ENCODE results near the gene ASTN2. TPM values are rescaled to one million over a fixed set of nuclear protein-coding genes. Genes with fewer than 3 reads are reported as not detected.

Gene ASTN2
- total RNA-seq, 1 donor from 2014 or later = 7.9 TPM

DNA sequence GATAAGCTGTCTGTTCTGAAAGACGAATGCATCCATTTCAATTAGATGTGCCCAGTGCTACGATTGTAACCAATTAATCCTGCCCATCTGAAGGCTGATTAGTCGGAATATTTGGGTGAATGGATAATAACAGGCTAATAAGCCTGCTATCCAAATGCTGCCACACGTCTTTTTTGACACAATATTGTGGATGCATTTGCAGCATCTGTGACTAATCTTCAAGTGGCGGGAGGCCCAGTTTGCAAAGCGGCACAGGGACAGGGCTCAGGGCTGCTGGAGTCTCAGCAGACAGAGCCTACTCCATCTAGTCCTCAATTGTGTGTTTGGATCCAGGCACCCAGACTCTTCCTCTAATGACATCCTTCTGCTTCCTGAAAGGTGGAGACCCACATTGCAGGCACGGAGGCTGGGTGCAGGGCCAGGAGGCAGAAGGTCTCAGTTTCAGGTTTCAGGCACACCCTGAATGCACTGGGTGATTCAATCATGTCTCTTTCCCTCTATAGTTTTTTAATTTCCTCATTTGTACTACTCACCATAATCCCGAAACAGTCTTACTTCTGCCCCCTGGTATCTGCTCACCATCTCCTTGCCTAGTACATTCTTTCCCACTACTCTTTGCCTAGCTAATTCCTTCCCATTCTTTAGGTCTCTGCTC is 169.6 kb downstream of the ASTN2 start:
- peak; percentile 20 for DNase-seq

DNA sequence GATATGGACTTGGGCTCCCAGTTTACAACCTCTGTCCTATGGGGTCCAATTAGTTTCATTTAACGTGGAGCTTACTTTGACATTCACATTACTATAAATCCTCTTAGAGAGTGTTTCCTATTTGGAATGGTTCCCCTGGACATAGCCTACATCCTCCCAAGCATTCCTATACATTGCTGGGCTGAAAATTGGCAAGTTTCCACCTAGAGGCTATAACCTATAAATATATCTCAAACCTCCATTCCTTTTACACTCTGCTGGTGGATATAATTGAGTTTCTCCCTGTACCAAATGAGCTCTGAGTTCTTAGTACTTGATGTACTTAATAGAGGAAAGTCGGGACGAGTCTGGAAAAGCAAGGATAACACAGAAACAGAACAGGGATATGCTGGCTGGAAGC is 172.8 kb downstream of the ASTN2 start:
- peak; percentile 14 for DNase-seq

DNA sequence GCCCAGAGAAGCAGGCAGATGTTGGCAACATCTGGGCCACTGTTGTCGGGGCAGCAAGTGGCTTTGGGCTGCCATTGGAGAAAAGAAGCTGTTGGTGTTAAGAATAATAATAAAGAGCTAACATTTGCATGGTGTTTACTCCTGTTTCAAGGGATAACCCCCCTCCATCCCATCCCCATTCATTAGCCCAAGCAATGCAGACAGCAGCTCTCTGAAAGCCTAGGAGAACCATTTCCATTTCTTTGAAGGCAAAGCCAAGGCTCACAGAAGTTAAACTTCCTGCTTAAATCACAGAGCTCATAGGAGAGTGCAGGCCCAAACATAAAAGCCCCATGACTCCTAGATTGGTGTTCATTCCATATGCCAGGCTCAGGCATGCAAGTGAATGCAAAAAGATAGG is 175.4 kb downstream of the ASTN2 start:
- no peak for DNase-seq

DNA sequence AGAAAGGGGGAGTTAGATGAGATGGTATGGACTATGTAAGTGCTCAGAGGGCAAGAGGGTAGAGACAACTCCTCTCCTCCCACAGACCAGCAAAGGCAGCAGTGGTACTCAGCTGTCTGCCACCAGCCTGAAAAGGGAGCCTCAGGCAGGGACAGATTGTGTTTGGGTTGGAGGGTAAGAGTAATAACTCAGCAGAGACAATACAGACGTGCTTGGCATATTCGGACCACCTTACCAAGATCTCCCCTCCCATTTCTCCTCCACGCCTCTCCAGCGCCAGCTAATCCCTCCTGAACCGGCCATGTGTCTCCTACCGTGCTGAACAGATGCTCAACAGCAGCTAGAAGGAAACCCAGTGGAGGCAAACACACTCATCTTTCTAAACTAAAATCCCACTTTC is 180.8 kb downstream of the ASTN2 start:
- DNase-seq = no peak

DNA sequence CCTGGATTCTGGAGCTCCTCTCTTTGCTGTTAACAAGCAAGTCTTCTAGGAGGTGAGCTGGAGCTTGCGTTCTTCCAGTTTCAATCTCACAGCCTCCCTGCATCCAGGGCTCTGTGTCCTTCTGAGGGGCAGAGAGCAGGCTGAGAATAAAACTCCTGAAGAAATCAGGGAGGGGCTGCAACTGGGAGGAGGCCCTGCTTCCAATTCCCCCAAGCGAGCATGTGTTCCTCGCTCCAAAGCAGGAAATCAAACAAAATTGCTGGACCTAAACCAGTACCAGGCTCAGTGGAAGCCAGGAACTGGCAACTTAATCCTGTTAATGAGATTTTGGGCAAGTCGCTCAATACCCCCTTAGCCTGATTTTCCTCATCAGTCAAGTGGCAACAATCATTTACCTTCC is 181.8 kb downstream of the ASTN2 start:
- no peak for DNase-seq

DNA sequence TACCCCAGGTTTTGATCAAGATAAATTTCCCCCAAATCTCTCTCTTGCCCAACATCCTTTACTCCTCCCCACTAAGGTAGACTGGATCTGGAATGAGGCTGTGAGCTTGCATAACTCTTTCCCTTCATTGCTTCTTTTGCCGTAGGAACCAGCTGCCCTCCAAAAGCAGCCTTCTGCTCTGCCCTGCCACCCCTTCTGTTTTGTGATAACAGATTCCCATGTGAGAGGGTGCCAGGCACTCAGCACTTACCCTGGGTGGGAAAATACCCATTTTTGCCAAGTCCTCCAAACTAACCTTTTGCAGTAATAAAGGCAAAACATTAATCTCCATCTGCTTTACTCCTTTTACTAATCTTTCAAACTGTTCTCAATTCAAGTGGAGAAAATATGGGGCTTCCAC is 182.6 kb downstream of the ASTN2 start:
- DNase-seq = no peak

DNA sequence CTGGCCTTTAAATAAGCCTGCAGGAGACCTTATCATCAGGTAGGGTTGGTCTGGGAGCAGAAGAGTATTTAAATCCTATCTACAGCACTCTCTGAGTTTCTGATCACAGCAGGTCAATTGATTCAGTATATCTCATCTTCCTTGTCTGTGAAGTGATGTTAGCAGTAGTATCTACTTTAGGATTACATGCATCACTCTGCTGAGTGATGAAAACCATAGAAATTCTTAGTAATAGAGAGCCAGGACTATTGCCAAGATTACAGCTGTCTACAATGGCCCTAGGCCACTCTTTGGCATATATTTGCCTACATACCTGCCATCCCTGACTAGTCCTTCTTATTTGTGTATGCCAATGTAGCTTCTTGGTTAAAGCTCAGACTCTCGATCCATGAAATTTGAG is 183.8 kb downstream of the ASTN2 start:
- DNase-seq = no peak

DNA sequence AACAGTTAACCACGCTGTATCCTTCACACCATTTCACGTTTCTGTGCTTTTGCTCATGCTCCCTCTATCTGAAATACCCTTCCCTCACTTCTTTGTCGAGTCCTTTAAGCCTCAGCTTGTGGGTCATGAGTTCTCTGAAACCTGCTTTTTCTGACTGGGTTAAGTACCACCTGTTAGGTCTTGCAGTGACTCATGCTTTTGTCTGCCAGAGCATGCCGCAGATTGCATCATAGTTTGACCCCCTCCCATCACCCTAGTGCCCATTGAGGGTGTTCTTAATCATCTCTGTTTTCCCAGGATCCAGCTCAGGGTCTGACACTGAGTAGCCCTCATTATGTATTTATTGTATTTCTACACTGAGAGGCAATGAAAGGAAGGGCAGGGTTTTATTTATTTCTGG is 190.2 kb downstream of the ASTN2 start:
- DNase-seq = no peak

DNA sequence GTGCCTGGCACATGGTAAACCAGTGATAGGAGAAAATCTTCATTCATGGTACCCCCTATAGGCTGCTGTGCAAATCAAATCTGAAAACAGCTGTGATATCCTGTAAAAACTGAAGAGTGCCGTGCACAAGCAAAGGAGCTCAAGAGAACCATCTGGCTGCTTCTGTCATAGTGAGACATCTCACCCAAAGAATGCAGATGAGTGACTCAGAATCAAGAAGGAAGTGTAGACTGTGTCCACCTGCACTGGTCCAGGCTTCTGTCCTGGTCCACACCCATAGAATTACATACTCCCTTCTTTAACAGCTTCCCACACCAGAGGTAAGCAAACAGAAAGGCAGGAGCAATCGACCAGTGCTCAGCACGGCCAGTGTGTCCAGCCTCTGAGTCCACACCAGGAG is 195.9 kb downstream of the ASTN2 start:
- DNase-seq = no peak

DNA sequence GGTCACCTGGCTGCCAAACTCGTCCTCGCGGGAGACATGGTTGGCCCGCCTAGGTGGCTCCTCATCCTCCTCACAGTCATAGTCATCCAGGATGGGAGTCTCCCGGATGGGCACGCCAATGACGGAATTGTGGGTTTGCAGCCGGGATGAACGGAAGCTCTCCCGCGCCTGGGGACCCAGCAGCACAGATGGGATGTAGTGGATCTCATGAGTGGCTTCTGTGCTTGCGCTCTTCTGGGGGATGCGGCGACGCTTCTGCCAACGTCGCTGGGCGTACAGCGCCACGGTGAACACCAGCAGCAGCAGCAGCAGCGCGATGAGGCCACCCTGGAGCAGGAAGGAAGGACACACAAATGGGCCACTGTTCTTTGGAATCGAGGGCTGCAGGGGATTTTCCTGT is 200.4 kb downstream of the ASTN2 start:
- no peak for DNase-seq

DNA sequence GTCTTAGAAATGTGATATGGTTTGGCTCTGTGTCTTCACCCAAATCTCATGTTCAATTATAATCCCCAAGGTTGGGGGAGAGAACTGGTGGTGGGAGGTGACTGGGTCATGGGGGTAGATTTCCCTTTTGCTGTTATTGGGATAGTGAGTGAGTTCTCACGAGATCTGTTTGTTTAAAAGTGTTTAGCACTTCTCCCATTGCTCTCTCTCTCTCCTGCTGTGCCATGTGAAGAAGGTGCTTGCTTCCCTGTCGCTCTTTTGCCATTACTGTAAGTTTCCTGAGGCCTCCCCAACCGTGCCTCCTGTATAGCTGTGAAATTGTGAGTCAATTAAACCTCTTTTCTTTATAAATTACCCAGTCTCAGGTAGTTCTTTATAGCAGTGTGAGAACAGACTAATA is 203.6 kb downstream of the ASTN2 start:
- DNase-seq = no peak

DNA sequence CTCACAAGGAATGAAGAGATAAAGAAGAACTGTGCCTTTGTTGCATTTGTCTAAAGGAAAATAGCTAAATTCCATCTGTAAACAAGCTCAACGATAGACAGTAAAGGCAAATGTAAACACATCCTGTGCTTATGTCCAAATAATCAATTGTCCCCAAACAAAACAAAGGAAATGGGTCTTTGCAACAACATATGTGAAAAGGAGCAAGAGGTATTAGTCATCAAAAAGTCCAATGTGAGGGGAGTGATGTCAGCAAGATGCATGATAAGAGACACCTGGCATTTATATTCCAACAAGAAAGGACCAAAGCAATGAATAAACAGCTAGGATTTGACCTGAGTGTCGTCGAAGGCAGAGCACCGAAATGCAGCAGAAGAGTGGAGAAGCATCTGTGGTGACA is 209.1 kb downstream of the ASTN2 start:
- DNase-seq = no peak

DNA sequence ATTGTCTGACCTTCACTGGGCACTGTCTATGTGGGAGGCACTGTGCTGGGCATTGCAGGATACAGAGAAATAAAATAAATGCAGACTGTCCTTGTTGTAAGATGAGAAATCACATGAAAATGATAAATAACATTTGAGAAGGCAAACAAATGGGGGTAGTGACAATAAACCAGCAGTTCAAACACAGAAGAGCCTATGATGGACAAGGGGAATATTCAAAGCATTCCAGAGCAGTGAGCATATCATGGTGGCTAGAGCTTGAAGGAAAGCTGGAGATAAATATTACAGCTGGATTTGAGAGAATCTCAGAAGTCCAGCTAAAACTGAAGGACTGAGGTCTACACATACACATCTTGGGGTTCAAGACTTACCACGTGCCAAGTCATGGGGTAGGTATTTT is 209.9 kb downstream of the ASTN2 start:
- DNase-seq = no peak

DNA sequence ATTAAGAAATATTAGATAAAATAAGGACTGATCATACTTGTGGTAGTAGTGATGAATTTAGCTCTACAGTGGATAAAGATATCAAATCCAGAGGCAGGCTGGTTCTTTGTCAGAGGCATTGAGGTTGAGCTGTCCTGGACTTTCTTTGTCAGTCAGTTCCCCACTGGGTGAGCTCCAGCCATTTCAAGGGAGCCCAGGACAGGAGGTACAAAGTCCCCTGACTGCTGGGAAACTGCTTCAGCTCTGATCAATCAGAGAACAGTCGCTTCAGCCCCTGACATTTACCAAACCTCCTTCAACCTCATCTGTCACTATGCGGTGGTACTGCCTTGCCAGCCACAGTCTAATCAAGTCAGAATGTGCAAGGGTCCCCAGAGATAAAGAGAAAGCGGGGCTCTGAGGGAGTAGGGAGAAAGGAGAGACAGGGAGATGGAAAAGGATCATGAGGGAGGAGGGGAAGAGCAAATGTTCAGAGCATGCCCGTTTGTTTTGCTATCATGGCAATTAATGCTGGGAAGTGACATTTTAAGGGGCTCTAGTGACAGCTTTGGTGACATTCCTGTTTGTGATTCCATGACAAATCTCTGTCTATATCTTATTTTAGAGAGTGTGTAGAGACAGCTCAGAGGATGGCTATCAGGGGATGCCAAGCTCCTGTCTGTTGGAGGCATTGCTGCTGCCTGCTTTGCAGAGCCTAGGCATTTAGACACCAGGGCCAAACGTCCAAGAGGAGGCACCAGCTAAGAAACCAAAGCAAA is 223.2 kb downstream of the ASTN2 start:
- no peak for DNase-seq

DNA sequence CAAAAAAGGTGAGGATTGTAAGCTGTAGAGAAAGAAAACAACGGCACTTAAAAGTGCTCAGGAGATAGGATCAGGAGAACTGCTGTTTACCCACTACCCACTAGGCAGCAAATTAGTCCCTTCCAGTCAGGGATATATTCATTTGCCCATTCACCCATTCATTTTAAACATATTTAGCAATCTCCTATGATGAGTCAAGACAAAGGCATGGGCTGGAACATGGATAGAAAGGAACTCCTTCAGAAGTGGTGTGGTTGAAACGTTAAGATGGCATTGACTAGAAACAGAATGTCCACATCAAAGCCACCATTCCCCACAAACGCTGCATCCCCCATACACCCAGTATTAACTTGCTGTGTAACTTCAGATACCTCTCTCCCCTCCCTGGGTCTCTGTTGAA is 225.7 kb downstream of the ASTN2 start:
- no peak for DNase-seq

DNA sequence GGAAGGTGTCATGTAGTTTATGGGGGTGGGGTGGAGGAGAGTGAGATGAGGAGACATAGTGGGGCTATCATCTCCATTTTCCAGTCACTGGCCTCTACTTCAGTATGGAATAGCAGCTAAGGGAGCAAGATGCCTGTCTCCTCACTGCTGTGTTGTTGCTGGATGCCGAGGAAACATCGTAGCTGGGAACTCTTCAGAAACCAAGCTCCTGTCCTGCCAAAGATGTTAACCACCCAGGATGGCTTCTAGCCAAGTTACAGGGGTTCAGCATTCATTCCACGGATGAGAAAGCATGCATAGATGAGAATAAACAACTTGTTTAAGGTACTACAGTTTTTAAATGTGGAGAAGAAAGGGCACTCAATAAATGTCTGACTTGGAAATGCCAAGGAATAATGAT is 226.5 kb downstream of the ASTN2 start:
- DNase-seq = no peak

DNA sequence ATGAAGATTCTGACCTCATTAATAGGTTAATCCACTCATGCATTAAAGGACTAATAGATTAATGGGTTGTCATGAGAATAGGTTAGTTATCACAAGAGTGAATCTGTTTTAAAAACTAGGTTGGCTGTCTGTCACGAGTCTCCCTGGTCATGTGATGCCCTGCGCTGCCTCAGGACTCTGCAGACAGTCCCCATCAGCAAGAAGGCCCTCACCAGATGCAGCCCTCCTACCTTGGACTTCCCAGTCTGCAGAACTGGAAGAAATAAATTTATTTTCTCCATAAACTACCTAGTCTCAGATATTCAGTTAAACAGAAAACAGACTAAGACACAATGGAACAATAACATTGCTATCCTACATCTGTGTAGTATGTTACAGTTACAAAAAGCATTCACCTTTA is 227.4 kb downstream of the ASTN2 start:
- DNase-seq = no peak

DNA sequence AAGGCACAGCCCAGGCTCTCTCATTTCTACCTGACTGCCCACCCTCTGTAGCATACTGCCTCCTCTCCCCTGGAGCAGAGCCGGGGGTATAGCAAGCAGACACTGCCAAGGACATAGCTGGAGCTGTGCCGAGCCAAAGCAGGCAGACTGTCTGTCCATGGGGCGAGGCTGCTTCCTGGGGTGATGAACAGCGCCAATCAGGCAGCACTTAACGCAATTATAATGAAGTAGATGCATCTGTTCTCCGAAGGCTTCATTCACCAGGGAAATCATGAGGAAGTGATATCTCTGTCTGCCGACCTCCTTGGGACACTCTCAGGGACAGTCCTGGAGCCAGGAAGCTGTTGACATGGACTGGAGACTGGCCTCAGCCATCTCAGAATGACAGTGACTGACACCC is 230.7 kb downstream of the ASTN2 start:
- no peak for DNase-seq

DNA sequence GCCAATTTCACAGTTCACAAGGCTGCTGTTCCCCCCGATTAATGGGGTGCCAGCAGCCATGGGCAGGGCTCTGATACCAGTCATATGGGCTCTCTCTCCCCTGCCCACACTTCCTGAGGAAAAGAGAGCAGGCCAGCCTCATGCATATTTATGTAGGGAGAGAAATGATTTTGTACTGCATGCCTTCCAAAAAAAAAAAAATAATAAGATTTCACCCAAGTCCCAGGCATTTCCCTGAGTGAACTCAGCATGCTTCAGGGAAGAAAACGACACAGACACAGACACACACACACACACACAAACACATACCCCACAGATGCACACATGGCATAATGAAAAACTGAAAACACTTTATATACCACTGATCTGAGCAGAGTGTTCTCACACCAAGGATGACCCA is 232.8 kb downstream of the ASTN2 start:
- DNase-seq = no peak

DNA sequence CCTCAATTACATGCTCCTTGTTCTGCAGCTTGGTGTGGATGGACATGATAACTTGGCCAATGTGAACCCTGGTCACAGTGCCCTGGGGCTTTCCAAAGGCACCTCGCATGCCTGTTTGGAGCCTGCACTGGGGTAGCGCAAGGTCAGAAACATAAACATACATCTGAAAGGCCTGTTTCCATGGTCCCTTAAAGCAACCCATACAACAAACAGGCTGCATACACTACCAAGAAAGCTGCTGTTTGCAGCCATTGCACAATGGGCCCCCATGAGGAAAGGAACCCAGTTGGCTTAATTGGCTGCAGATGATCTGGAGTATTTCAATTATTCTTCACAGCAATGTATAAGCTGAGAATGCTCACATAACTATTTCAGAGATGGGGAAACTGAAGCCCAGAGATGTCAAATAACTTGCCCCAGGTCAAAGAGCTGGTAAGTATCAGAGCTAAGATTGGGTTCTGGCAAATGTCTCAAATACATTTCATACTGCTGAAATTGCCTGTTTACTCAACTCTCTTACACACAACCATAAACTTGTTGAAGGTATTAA is 233.9 kb downstream of the ASTN2 start:
- no peak for DNase-seq

DNA sequence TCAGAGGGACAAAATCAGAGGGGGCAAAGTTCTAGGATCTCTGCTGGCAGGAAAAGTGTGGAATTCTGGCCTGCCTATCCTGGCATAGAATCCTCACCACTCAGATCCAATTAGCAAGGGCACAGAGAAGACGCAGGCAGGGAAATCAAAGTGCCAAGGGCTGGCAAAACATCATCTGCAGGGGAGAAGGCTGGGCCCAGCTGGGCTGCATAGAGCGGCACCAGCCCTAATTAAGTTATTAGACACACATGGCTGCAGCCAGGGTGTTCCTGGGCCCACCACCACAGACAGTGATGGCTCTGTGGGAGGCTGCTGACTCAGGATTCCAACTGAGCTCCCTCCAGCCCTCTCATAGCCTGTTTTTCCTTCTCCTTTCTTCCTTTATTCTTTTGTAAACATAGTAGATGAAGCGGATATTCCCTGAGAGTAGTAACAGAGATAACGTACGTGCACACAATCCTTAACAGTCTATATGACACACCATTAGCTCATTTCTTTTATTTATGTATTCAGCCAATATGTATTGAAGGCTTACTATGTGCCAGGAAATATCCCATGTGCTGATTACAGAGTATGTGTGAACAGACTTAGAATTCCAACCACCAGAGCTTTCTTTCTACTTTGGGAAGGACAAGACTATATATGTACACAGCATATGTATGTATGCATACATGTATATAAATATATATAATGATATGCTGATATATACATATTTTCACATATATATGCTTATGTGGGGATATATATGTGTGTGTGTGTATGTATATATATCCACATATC is 236.1 kb downstream of the ASTN2 start:
- peak; percentile 73 for DNase-seq

DNA sequence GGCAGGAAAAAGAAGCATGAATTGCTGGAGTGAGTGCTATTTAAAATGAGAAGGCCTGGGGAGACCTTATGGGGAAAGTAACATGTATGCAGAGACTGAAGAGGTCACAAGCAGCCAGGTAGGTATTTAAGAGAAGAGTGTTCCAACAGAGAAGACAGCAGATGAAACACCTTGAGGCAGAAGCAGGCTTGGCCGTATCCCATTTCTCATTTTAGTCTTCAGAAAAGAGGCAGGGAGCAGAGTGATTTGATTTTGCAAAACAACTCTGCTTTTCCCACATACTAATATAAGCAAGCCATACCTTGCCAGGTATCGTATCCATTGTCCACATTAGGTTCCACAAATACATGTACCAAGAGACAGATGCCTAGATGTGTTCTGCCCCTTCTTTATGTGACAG is 244.3 kb downstream of the ASTN2 start:
- DNase-seq = no peak

DNA sequence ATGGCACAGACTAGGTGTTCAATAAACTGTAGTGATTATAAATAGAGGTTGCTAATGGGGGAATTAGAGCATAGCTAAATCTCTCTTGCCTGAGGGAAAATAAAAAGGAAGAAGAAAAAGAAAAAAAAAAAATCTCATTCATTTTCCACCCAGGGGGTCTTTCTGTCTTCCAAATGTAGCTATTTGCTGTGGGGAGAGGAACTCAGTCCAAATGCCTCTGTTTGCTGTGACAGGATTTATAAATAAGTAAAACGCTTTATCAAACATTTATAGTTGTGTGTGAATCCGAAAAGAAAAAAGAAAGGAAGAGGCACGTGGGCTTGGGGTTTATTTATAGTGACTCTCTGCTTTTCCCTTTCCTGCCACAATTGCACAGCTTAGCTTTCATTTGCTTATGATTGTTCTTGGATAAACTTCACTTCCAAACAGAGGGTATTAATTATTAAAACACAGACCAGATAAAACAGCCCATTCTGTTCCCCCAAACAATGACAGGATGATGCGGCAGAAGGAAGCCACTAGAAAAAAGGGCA is 245.7 kb downstream of the ASTN2 start:
- no peak for DNase-seq

Data from tongue (tissue), 2 donors.